Measurements from ENCODE around the gene GPR146. TPM values are rescaled to one million over a fixed set of nuclear protein-coding genes. Genes with fewer than 3 reads are reported as not detected.

Gene GPR146
- total and polyA plus RNA-seq, 9 donors: 6.1 to 25.0 (median 8.4) TPM

DNA sequence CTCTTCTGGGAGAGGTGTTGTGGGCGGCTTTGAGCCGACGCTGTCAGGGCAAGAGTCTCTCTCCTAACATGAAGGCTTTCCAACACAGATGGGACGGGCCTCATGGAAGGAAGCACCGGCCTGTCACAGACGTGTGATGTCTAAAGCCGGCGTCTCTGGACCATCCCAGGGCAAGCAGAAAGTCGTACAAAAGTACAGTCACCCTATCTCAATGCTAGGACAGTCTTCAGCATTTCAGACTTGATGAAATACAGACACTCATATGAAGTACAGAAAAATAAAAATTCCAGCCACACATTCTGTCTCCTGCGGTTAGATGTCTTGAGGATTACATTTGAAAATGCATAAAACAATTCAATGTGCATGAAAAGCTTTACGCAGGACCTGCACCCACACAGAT, 30.8 kb upstream of the GPR146 start:
- intact Hi-C loops (cut with DNase I): no loop called here
- 77 to 79% (median 78%) methylated on average over 11 of the region's 11 CpGs for WGBS, 3 donors
- Histone ChIP-seq H3K9me3 (no peaks in the 10 kb centered on the region), H3K36me3 (no peaks in the 10 kb centered on the region), H3K27ac (no peak overlapping the region), H3K4me3 (no peak overlapping the region), H3K4me1 (ENCODE audit: insufficient read depth) (peaks cover 3% of the 10 kb centered on the region), H3K27me3 (no peaks in the 10 kb centered on the region)
- TF ChIP-seq POLR2A (IDR thresholded peaks at IDR 0.05): no peak
- TF ChIP-seq CTCF (IDR thresholded peaks at IDR 0.05): no peak
- TF ChIP-seq EP300 (IDR thresholded peaks at IDR 0.05): no peak
- no peak for DNase-seq

DNA sequence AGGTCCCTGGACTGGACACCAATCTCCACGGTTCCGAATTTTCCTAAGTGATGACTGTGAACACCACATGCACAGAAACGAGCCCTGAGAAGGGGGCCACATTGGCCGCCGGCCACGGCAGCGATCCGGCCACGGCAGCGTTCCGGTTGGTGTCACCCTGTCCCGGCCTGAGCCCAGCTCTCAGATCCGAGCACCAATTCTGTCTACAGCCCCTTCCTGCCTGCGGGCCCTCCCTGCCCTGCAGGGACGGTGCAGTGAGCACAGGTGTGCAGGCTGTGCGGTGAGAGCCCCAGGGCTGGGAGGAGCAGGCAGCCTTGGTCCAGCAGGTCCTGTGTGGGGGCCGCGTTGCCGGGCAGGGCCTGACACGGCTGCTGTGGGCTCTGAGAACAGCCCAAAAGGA, 29.7 kb upstream of the GPR146 start:
- Histone ChIP-seq H3K4me1 (ENCODE audit: insufficient read depth) (peaks cover 4% of the 10 kb centered on the region), H3K27ac (no peak overlapping the region), H3K36me3 (no peaks in the 10 kb centered on the region), H3K9me3 (no peaks in the 10 kb centered on the region), H3K27me3 (no peaks in the 10 kb centered on the region), H3K4me3 (no peak overlapping the region)
- TF ChIP-seq POLR2A (IDR thresholded peaks at IDR 0.05) (no peak), CTCF (IDR thresholded peaks at IDR 0.05) (no peak), EP300 (IDR thresholded peaks at IDR 0.05) (no peak)
- DNase-seq: peak in 1 of 5 donors; percentile 27
- WGBS, 3 donors: 84 to 88% (median 84%) methylated on average over 18 to 20 of the region's 20 CpGs
- intact Hi-C loops (cut with DNase I): no loop called here

GRCh38 chr7:1015196-1016121, 28.9 kb upstream of the GPR146 start:
- DNase-seq: peak in 1 of 5 donors; percentile 32
- no peak overlapping the region for H3K4me3 ChIP-seq
- 77 to 82% (median 79%) methylated on average over 15 to 28 of the region's 28 CpGs for WGBS, 3 donors
- intact Hi-C loops (cut with DNase I): no loop called here
- no peaks in the 10 kb centered on the region for H3K36me3 ChIP-seq
- no peak overlapping the region for H3K27ac ChIP-seq
- TF ChIP-seq EP300 (IDR thresholded peaks at IDR 0.05) (no peak), CTCF (IDR thresholded peaks at IDR 0.05) (no peak), POLR2A (IDR thresholded peaks at IDR 0.05) (no peak)
- H3K4me1 ChIP-seq (ENCODE audit: insufficient read depth): peaks cover 4% of the 10 kb centered on the region
- no peaks in the 10 kb centered on the region for H3K27me3 ChIP-seq
- no peaks in the 10 kb centered on the region for H3K9me3 ChIP-seq

DNA sequence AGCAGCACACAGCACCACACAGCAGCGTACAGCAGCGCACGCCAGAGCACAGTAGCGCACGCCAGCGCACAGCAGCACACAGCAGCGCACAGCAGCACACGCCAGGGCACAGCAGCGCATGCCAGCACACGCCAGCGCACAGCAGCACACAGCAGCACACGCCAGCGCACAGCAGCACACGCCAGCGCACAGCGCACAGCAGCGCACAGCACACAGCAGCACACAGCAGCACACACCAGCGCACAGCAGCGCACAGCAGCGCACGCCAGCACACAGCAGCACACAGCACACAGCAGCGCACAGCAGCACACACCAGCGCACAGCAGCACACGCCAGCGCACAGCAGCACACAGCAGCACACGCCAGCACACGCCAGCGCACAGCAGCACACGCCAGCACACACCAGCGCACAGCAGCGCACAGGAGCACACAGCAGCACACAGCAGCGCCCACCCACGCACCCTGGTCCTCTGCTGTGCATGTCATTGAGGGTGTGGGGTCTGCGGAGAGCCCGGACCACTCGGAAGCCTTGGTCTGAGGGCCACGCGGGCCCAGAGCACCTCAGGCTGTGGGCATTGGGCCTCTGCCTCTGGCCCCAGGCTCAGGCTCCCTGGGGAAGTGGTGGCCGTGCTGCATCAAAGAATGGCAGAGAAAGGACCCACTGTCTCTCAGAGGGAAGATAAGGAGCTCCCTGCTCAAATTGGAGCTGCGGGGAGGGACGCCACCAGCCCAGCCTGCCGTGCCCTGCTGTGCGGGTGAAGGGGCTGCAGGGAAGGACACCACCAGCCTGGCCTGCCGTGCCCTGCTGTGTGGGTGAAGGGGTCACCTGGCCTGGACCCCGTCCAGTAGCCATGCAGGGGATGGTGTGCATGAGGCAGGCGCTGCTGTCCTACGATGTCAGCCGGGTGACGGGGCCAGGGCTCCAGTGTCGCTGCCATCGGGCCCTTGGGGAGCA, 27.5 kb upstream of the GPR146 start:
- Histone ChIP-seq H3K27ac (no peak overlapping the region), H3K4me1 (ENCODE audit: insufficient read depth) (peaks cover 6% of the 10 kb centered on the region), H3K36me3 (no peaks in the 10 kb centered on the region), H3K27me3 (no peaks in the 10 kb centered on the region), H3K9me3 (no peaks in the 10 kb centered on the region), H3K4me3 (no peak overlapping the region)
- no peak for TF ChIP-seq CTCF (IDR thresholded peaks at IDR 0.05)
- no peak for TF ChIP-seq EP300 (IDR thresholded peaks at IDR 0.05)
- TF ChIP-seq POLR2A (IDR thresholded peaks at IDR 0.05): no peak
- intact Hi-C loops (cut with DNase I): no loop called here
- DNase-seq: peak in 1 of 5 donors; percentile 32
- WGBS, 3 donors: 92 to 95% (median 94%) methylated on average over 43 to 51 of the region's 51 CpGs
